GM12801 (cell line): ENCODE results near the gene PLEKHD1.

ENCODE experiments used
- CTCF ChIP-seq: IDR thresholded peaks from one replicate; pipeline ENCODE4 v1.5.1; 2011; ENCODE audit warnings: control low read depth; ENCODE audit not compliant: insufficient read length; ENCODE audit errors: extremely low read depth

Gene PLEKHD1

GRCh38 chr14:69473946-69474345 is 10.6 kb upstream of the PLEKHD1 start:
- no peak for TF ChIP-seq CTCF

GRCh38 chr14:69475194-69475818 is 9.2 kb upstream of the PLEKHD1 start:
- no peak for TF ChIP-seq CTCF

GRCh38 chr14:69479696-69480095 is 4.8 kb upstream of the PLEKHD1 start:
- TF ChIP-seq CTCF: no peak

- TF ChIP-seq CTCF: no peak
These were observed 4.4 kb upstream of the PLEKHD1 start for GRCh38 chr14:69480136-69480535.

- TF ChIP-seq CTCF: no peak
These were observed 2.5 kb upstream of the PLEKHD1 start for GRCh38 chr14:69481815-69482568.

- TF ChIP-seq CTCF: no peak
These were observed 624 bp upstream of the PLEKHD1 start for GRCh38 chr14:69483765-69484443.

GRCh38 chr14:69485315-69485660 is 760 bp downstream of the PLEKHD1 start:
- TF ChIP-seq CTCF: no peak
